ENCODE data around the gene HDAC4. TPM values are rescaled to one million over a fixed set of nuclear protein-coding genes. Genes with fewer than 3 reads are reported as not detected.

Gene HDAC4
- total RNA-seq, 1 experiment from 2014 or later = 40.1 TPM

- ATAC-seq (no peak), DNase-seq (ENCODE audit: low read depth, low spot score) (no peak)
- H3K27me3 ChIP-seq (ENCODE audit: control insufficient read depth, insufficient read depth, low read length) = no peaks in the 10 kb centered on the region
- H3K4me1 ChIP-seq (ENCODE audit: control insufficient read depth, insufficient read depth, low read length) = peaks cover 26% of the 10 kb centered on the region
- intact Hi-C loops (cut with micrococcal nuclease; ENCODE audit: unreplicated experiment) = no loop called here
- BruUV-seq (replicated peaks) = no TSS peak
- no peak overlapping the region for H3K4me3 ChIP-seq (ENCODE audit: low read depth in 2 of 2, low read length in 2 of 2)
- no peaks in the 10 kb centered on the region for H3K36me3 ChIP-seq (ENCODE audit: control insufficient read depth, insufficient read depth, low read length)
- CTCF ChIA-PET = no interaction called here
- in situ Hi-C loops (cut with HindIII; ENCODE audit: low pct_unique_long_range_greater_than_20kb, low sequenced_read_pairs) = no loop called here
- TF ChIP-seq TCF7L2 (IDR thresholded peaks at IDR 0.05; ENCODE audit: low read depth, low read length) (no peak), CTCF (IDR thresholded peaks at IDR 0.05) (no peak), SIN3A (IDR thresholded peaks at IDR 0.05; ENCODE audit: borderline replicate concordance, insufficient read depth, low read depth, low read length) (no peak), POLR2AphosphoS5 (IDR thresholded peaks at IDR 0.05; ENCODE audit: low read depth, low read length) (no peak), REST (IDR thresholded peaks at IDR 0.05; ENCODE audit: insufficient read depth in 1 of 2, low read depth in 2 of 2, low read length in 1 of 2) (no peak)
- H3K27ac ChIP-seq (ENCODE audit: low read length) = no peak overlapping the region
- POLR2A ChIA-PET = no interaction called here
- no peaks in the 10 kb centered on the region for H3K9me3 ChIP-seq (ENCODE audit: control insufficient read depth, insufficient read depth, low read depth, low read length)
Observed at GRCh38 chr2:239266434-239266766, 134.4 kb downstream of the HDAC4 start.

- CTCF ChIA-PET = interaction anchor here (0.6 kb wide), 1 partner anchor 208 kb away, joined by 4 read pairs; no protein-coding TSS in a partner anchor
Observed at GRCh38 chr2:239265681-239266433, 135.0 kb downstream of the HDAC4 start.

More at GRCh38 chr2:239265681-239266433, 135.0 kb downstream of the HDAC4 start:
- Histone ChIP-seq H3K27ac (ENCODE audit: low read length) (no peak overlapping the region; the same call in 1 of the 2 replicates), H3K4me1 (ENCODE audit: control insufficient read depth, insufficient read depth, low read length) (peaks cover 26% of the 10 kb centered on the region), H3K9me3 (ENCODE audit: control insufficient read depth, insufficient read depth, low read depth, low read length) (no peaks in the 10 kb centered on the region), H3K4me3 (ENCODE audit: low read depth in 2 of 2, low read length in 2 of 2) (no peak overlapping the region), H3K27me3 (ENCODE audit: control insufficient read depth, insufficient read depth, low read length) (no peaks in the 10 kb centered on the region), H3K36me3 (ENCODE audit: control insufficient read depth, insufficient read depth, low read length) (no peaks in the 10 kb centered on the region)
- TF ChIP-seq REST (IDR thresholded peaks at IDR 0.05; ENCODE audit: insufficient read depth in 1 of 2, low read depth in 2 of 2, low read length in 1 of 2) = no peak
- no peak for TF ChIP-seq TCF7L2 (IDR thresholded peaks at IDR 0.05; ENCODE audit: low read depth, low read length)
- TF ChIP-seq SIN3A (IDR thresholded peaks at IDR 0.05; ENCODE audit: borderline replicate concordance, insufficient read depth, low read depth, low read length) = no peak
- no peak for TF ChIP-seq CTCF (IDR thresholded peaks at IDR 0.05)
- no peak for TF ChIP-seq POLR2AphosphoS5 (IDR thresholded peaks at IDR 0.05; ENCODE audit: low read depth, low read length)
- no TSS peak for BruUV-seq (replicated peaks)
- DNase-seq (ENCODE audit: low read depth, low spot score) (no peak), ATAC-seq (no peak)
- intact Hi-C loops (cut with micrococcal nuclease; ENCODE audit: unreplicated experiment) (no loop called here), in situ Hi-C loops (cut with HindIII; ENCODE audit: low pct_unique_long_range_greater_than_20kb, low sequenced_read_pairs) (no loop called here)
- POLR2A ChIA-PET = no interaction called here
